Measurements from ENCODE around the gene DOCK10.

The DOCK10 gene

GRCh38 chr2:224729435-224729834 lies 312.8 kb downstream of the DOCK10 start:
- H3K27ac Mint-ChIP-seq: no peak overlapping the region
- no peak overlapping the region for H3K4me3 Mint-ChIP-seq
- no peaks in the 10 kb centered on the region for H3K4me1 Mint-ChIP-seq (ENCODE audit: low read depth)
- peaks cover 5% of the 10 kb centered on the region for H3K27me3 Mint-ChIP-seq (ENCODE audit: low read depth)
- no peaks in the 10 kb centered on the region for H3K36me3 Mint-ChIP-seq (ENCODE audit: low read depth)
- H3K9me3 Mint-ChIP-seq: peaks cover 12% of the 10 kb centered on the region

- no peak overlapping the region for H3K27ac Mint-ChIP-seq
- H3K4me3 Mint-ChIP-seq: no peak overlapping the region
- peaks cover 12% of the 10 kb centered on the region for H3K9me3 Mint-ChIP-seq
- H3K4me1 Mint-ChIP-seq (ENCODE audit: low read depth): no peaks in the 10 kb centered on the region
- peaks cover 5% of the 10 kb centered on the region for H3K27me3 Mint-ChIP-seq (ENCODE audit: low read depth)
- no peaks in the 10 kb centered on the region for H3K36me3 Mint-ChIP-seq (ENCODE audit: low read depth)
Measured at GRCh38 chr2:224724331-224724730, 317.9 kb downstream of the DOCK10 start.

DNA sequence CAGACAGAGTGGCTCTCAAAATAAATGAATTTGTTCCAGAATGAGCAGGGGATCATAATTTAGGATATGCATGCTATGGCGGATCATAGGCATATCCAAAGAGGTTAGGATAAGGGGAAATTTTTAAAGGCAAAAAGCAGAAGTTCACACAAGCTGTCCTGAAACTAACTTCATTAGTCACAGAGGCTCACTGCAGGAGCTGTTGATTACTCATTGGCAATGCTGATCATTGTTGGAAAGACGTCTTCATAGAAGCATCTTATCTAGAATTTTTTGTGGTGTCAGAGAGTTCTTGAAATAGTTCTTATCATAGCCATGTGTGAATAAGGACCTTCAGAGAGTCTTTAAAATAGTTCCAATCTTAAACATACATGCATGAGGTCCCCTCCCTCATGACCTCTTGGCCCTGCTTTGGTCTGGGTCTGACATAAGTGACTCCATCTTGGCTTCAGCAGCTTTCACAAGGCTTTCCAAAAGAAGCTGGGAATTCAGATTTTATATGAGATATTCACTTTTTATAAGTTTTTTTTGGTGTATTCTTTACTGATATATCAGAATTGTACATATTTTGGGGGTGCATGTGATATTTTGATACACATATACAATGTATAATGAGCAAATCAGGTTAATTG lies 318.6 kb downstream of the DOCK10 start:
- Mint-ChIP-seq H3K4me3 (no peak overlapping the region), H3K4me1 (ENCODE audit: low read depth) (no peaks in the 10 kb centered on the region), H3K9me3 (peaks cover 12% of the 10 kb centered on the region), H3K36me3 (ENCODE audit: low read depth) (no peaks in the 10 kb centered on the region), H3K27me3 (ENCODE audit: low read depth) (peaks cover 5% of the 10 kb centered on the region), H3K27ac (no peak overlapping the region)

DNA sequence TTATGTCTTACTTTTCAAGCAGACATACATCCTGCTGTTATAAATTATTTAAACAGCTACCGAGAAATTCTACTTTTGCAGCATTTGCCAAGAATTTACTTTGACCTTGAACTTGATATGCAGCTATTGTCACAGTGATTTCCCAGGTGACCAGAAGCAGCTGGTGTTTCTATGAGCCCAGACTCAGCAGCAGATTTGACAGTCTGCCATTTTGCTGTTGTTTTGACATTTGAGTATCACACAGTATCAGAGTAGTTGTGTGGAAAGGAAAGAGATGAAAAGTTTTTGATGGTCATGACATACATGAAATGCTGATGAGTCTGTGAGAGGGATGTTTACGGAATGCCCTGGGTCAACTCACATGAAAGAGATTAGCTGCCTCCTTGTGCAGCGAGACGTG lies 319.5 kb downstream of the DOCK10 start:
- no peak overlapping the region for H3K4me3 Mint-ChIP-seq
- H3K27me3 Mint-ChIP-seq (ENCODE audit: low read depth): peaks cover 5% of the 10 kb centered on the region
- no peaks in the 10 kb centered on the region for H3K36me3 Mint-ChIP-seq (ENCODE audit: low read depth)
- H3K27ac Mint-ChIP-seq: no peak overlapping the region
- peaks cover 8% of the 10 kb centered on the region for H3K9me3 Mint-ChIP-seq
- H3K4me1 Mint-ChIP-seq (ENCODE audit: low read depth): no peaks in the 10 kb centered on the region

DNA sequence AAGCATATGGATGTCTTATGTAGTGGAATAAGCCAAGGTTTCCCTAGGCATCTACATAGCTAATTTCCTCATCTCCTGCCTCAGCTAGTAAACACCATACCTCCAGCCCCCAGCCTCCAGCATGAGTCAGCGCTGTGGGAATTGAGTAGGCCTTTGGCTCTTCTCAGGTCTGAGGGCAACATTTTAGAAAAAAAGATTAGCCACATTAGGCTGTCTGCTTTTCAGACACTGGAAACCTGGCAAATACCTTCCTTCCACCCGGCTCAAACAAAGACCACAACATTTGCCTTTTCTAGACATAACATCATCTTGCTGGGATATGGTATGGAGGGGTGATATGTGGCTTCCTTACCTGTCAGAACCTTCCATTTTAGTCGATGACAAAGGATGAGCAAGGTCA lies 320.0 kb downstream of the DOCK10 start:
- peaks cover 3% of the 10 kb centered on the region for H3K9me3 Mint-ChIP-seq
- peaks cover 5% of the 10 kb centered on the region for H3K27me3 Mint-ChIP-seq (ENCODE audit: low read depth)
- no peaks in the 10 kb centered on the region for H3K4me1 Mint-ChIP-seq (ENCODE audit: low read depth)
- H3K4me3 Mint-ChIP-seq: no peak overlapping the region
- no peaks in the 10 kb centered on the region for H3K36me3 Mint-ChIP-seq (ENCODE audit: low read depth)
- H3K27ac Mint-ChIP-seq: no peak overlapping the region

DNA sequence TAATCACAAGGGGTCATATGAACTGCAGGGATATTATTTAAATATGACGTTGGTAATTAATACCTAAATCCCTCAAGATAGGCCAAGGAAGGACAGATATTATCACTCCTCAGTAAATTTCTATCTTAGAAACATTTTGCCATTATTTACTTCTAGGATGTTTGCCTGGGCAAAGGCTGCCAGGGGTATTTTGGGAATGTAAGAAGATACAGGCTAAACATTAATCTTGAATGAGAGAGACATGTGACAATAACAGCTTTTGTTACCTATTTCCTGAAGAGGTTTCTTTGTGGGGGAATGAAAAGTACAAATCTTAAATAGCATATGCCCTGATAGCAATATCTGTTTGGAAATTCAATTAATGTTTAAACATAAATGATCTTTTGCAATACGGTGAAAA lies 325.3 kb downstream of the DOCK10 start:
- H3K9me3 Mint-ChIP-seq: no peaks in the 10 kb centered on the region
- H3K36me3 Mint-ChIP-seq (ENCODE audit: low read depth): no peaks in the 10 kb centered on the region
- no peak overlapping the region for H3K4me3 Mint-ChIP-seq
- no peak overlapping the region for H3K27ac Mint-ChIP-seq
- no peaks in the 10 kb centered on the region for H3K4me1 Mint-ChIP-seq (ENCODE audit: low read depth)
- peaks cover under 1% of the 10 kb centered on the region for H3K27me3 Mint-ChIP-seq (ENCODE audit: low read depth)

- Mint-ChIP-seq H3K36me3 (ENCODE audit: low read depth) (no peaks in the 10 kb centered on the region), H3K9me3 (no peaks in the 10 kb centered on the region)
Measured at GRCh38 chr2:224716201-224716600, 326.1 kb downstream of the DOCK10 start, which contains the start of gene CCDC195. Gene CCDC195 (minus strand): TSS chr2:224716365. CDS start chr2:224716365, 0 bp downstream.

More at GRCh38 chr2:224716201-224716600, 326.1 kb downstream of the DOCK10 start, which contains the start of gene CCDC195:
- Mint-ChIP-seq H3K27me3 (ENCODE audit: low read depth) (peaks cover 6% of the 10 kb centered on the region), H3K4me1 (ENCODE audit: low read depth) (no peaks in the 10 kb centered on the region), H3K4me3 (no peak within 1 kb of the TSS), H3K27ac (no peak within 1 kb of the TSS)

Data from T-helper 1 cell treated with Interleukin-12 subunit alpha and Interleukin-12 subunit beta and Interleukin-4 antibody, amounts not matched to agents 30 μg/mL and 1 μg/mL, for 36 hours (primary cell).